SK-N-MC (cell line): ENCODE data around the gene TAS2R38.
"Not testable (repeated sequence)": the region's sequence is repeated elsewhere in the genome, so short reads cannot be mapped to it uniquely, and the experiment has no call there.

Experiments used
- DNase-seq: peaks from one replicate; pipeline ENCODE4 v3.0.0-alpha.2; 2011; ENCODE audit warnings: low read depth, low spot score
- H3K27ac ChIP-seq: fragments of 200-600 bp; sonication (generic); 2 replicates; pipeline ENCODE4 v1.5.1; 2016; ENCODE audit warnings: mixed run types
- H3K36me3 ChIP-seq: fragments of 200-600 bp; sonication (generic); 2 replicates; pipeline ENCODE4 v1.6.1; 2017; ENCODE audit warnings: antibody characterized with exemption, low read length, mixed read lengths; ENCODE audit not compliant: insufficient read depth
- H3K4me3 ChIP-seq: fragments of 200-600 bp; sonication (generic); 2 replicates; pipeline ENCODE4 v1.5.1; 2016
- H3K9ac ChIP-seq: fragments of 200-600 bp; sonication (generic); 2 replicates; pipeline ENCODE4 v1.8.0; 2017; ENCODE audit warnings: mixed run types, mixed read lengths; ENCODE audit not compliant: insufficient read length
- H3K9me3 ChIP-seq: fragments of 200-600 bp; sonication (generic); 2 replicates; pipeline ENCODE4 v1.6.1; 2017; ENCODE audit warnings: low read depth, mild to moderate bottlenecking, antibody characterized with exemption, low read length, moderate library complexity, mixed read lengths
- EZH2 ChIP-seq: fragments of 200-600 bp; sonication (generic); IDR thresholded peaks from one replicate; pipeline ENCODE4 v1.6.1; 2017; ENCODE audit warnings: antibody characterized with exemption
- FOXP2 ChIP-seq: optimal IDR thresholded peaks from 2 replicates; pipeline ENCODE3; 2011; ENCODE audit warnings: mild to moderate bottlenecking, moderate library complexity; ENCODE audit not compliant: insufficient read depth; ENCODE audit errors: extremely low read length, control extremely low read depth
- POLR2AphosphoS5 ChIP-seq: IDR thresholded peaks from 2 replicates; pipeline ENCODE4 v1.6.1; 2012; ENCODE audit warnings: mild to moderate bottlenecking, low read depth, low read length, borderline replicate concordance

Gene TAS2R38

GRCh38 chr7:141986923-141987322 lies 13.3 kb upstream of the TAS2R38 start:
- DNase-seq: no peak
- H3K9me3 ChIP-seq: no peaks in the 10 kb centered on the region
- no peak for TF ChIP-seq POLR2AphosphoS5
- H3K9ac ChIP-seq: no peak overlapping the region
- no peaks in the 10 kb centered on the region for H3K36me3 ChIP-seq
- no peak overlapping the region for H3K27ac ChIP-seq
- H3K4me3 ChIP-seq: no peak overlapping the region

- H3K9ac ChIP-seq, H3K36me3 ChIP-seq, H3K27ac ChIP-seq, H3K9me3 ChIP-seq, DNase-seq, H3K4me3 ChIP-seq: not testable (repeated sequence)
Observed at GRCh38 chr7:141985926-141986325, 12.4 kb upstream of the TAS2R38 start.

- Histone ChIP-seq H3K9me3 (no peaks in the 10 kb centered on the region), H3K9ac (no peak overlapping the region), H3K27ac (no peak overlapping the region), H3K36me3 (no peaks in the 10 kb centered on the region), H3K4me3 (no peak overlapping the region)
- no peak for DNase-seq
- TF ChIP-seq EZH2 (no peak), FOXP2 (no peak), POLR2AphosphoS5 (no peak)
Observed at GRCh38 chr7:141979568-141979967, 6.0 kb upstream of the TAS2R38 start.

GRCh38 chr7:141978351-141978750 lies 4.8 kb upstream of the TAS2R38 start:
- Histone ChIP-seq H3K36me3 (no peaks in the 10 kb centered on the region), H3K9ac (no peak overlapping the region), H3K27ac (no peak overlapping the region), H3K9me3 (no peaks in the 10 kb centered on the region), H3K4me3 (no peak overlapping the region)
- DNase-seq: no peak
- no peak for TF ChIP-seq FOXP2
- TF ChIP-seq POLR2AphosphoS5: no peak
- no peak for TF ChIP-seq EZH2

- no peak for DNase-seq
- Histone ChIP-seq H3K9ac (no peak overlapping the region), H3K4me3 (no peak overlapping the region; the same call in 1 of the 2 replicates), H3K36me3 (no peaks in the 10 kb centered on the region), H3K9me3 (no peaks in the 10 kb centered on the region), H3K27ac (no peak overlapping the region)
- TF ChIP-seq FOXP2 (no peak), EZH2 (no peak)
Observed at GRCh38 chr7:141976524-141977245, 3.1 kb upstream of the TAS2R38 start.

- Histone ChIP-seq H3K4me3 (peak overlapping the region; percentile 71), H3K9me3 (no peaks in the 10 kb centered on the region), H3K27ac (no peak overlapping the region), H3K36me3 (no peaks in the 10 kb centered on the region), H3K9ac (no peak overlapping the region)
- TF ChIP-seq POLR2AphosphoS5 (no peak), FOXP2 (no peak), EZH2 (no peak)
- no peak for DNase-seq
Observed at GRCh38 chr7:141975806-141976523, 2.4 kb upstream of the TAS2R38 start.

GRCh38 chr7:141974831-141975230 lies 1.3 kb upstream of the TAS2R38 start:
- no peak overlapping the region for H3K4me3 ChIP-seq
- no peak overlapping the region for H3K9ac ChIP-seq
- no peak overlapping the region for H3K27ac ChIP-seq
- no peaks in the 10 kb centered on the region for H3K9me3 ChIP-seq
- H3K36me3 ChIP-seq: no peaks in the 10 kb centered on the region
- no peak for DNase-seq
- TF ChIP-seq FOXP2: no peak
- no peak for TF ChIP-seq POLR2AphosphoS5
- TF ChIP-seq EZH2: no peak

- Histone ChIP-seq H3K9ac (no peak overlapping the region), H3K27ac (no peak overlapping the region)
Observed at GRCh38 chr7:141960687-141961422, 12.7 kb downstream of the TAS2R38 start.

More at GRCh38 chr7:141960687-141961422, 12.7 kb downstream of the TAS2R38 start:
- H3K4me3 ChIP-seq: no peak overlapping the region
- no peaks in the 10 kb centered on the region for H3K9me3 ChIP-seq
- TF ChIP-seq EZH2 (no peak), FOXP2 (no peak), POLR2AphosphoS5 (no peak)
- DNase-seq: no peak
- no peaks in the 10 kb centered on the region for H3K36me3 ChIP-seq
